Kidney (tissue), 14 donors: ENCODE results near the gene CCDC8. TPM values are rescaled to one million over a fixed set of nuclear protein-coding genes. Genes with fewer than 3 reads are reported as not detected.

Source experiments
- DNase-seq, 5 donors: peaks; one replicate each; pipeline ENCODE4 v3.0.0-alpha.2; 2013 to 2020
- FAIRE-seq: peaks from 2 replicates; lab custom pipeline; 2012; peaks lifted over from hg19 to GRCh38; lab: Jason Lieb, UNC
- H3K27ac ChIP-seq, 2 donors: one replicate each; pipeline ENCODE4 v1.7.0; 2013; ENCODE audit warnings: low read depth in 2 of 2, low read length in 2 of 2, inconsistent platforms in 1 of 2
- H3K27me3 ChIP-seq: one replicate; pipeline ENCODE4 v1.7.1; 2013; ENCODE audit warnings: low read length, inconsistent platforms; ENCODE audit not compliant: control insufficient read depth, insufficient read depth
- H3K36me3 ChIP-seq, 3 donors: one replicate each; pipeline versions ENCODE4 v1.7.0 to v1.7.1; 2013; ENCODE audit warnings: low read length in 3 of 3, control low read depth in 1 of 3, inconsistent platforms in 1 of 3; ENCODE audit not compliant: insufficient read depth in 3 of 3, control insufficient read depth in 2 of 3
- H3K4me1 ChIP-seq, 3 donors: one replicate each; pipeline versions ENCODE4 v1.7.0 to v1.7.1; 2013; ENCODE audit warnings: low read length in 3 of 3, inconsistent platforms in 1 of 3, low read depth in 1 of 3; ENCODE audit not compliant: control insufficient read depth in 2 of 3, insufficient read depth in 2 of 3
- H3K4me3 ChIP-seq, 3 donors: one replicate each; pipeline versions ENCODE4 v1.7.0 to v1.8.1; 2013; ENCODE audit warnings: low read length in 3 of 3, control low read depth in 1 of 3, inconsistent platforms in 1 of 3
- H3K9ac ChIP-seq, 3 donors: one replicate each; pipeline versions ENCODE4 v1.7.0 to v1.7.1; 2013; ENCODE audit warnings: low read length in 3 of 3, control low read depth in 1 of 3, inconsistent platforms in 1 of 3
- H3K9me3 ChIP-seq, 3 donors: one replicate each; pipeline versions ENCODE4 v1.7.0 to v1.7.1; 2013; ENCODE audit warnings: low read length in 3 of 3, control low read depth in 1 of 3, inconsistent platforms in 1 of 3; ENCODE audit not compliant: control insufficient read depth in 2 of 3, insufficient read depth in 1 of 3
- intact Hi-C: fragments of 100-400 bp; cut with DNase I; formaldehyde crosslinking; loops from one replicate; pipeline ENCODE4 v1.11.1; 2022
- polyA plus RNA-seq: library from polyadenylated mRNA; stranded (reverse); fragments of 350-450 nt; fragmentation: Illumina TruSeq; extraction: RNeasy Lipid Tissue Mini Kit (QIAGEN cat#74804); gene quantifications from one replicate; pipeline ENCODE4 v1.2.3, GENCODE V29; 2014; ENCODE audit warnings: low read depth, low replicate concordance; ENCODE audit not compliant: insufficient read depth
- total RNA-seq: library from RNA; stranded (reverse); fragmentation: NEBNext Ultra II Directional; extraction: Animal tissue kit (Norgen Biotek cat#: 25700); gene quantifications from one replicate; pipeline ENCODE4 v1.2.1, GENCODE V29; 2021
- TF ChIP-seq, protein P1 (sequence below): IDR thresholded peaks from 3 replicates; pipeline ENCODE4 v1.5.1; 2012; ENCODE audit warnings: mild to moderate bottlenecking, moderate library complexity, borderline replicate concordance; ENCODE audit not compliant: insufficient read depth; ENCODE audit errors: extremely low read depth
- donor health status: control.
- donor health status: control.
- donor health status: control.
- donor health status: control.
- donor health status: control.
- donor health status: DM: yes; HTN: yes; CAD: no.
- donor health status: Normal renal cell carcinoma (clear cell type).

CCDC8 gene
- total and polyA plus RNA-seq, 2 donors from 2014 or later: 18.9 to 21.0 TPM

DNA sequence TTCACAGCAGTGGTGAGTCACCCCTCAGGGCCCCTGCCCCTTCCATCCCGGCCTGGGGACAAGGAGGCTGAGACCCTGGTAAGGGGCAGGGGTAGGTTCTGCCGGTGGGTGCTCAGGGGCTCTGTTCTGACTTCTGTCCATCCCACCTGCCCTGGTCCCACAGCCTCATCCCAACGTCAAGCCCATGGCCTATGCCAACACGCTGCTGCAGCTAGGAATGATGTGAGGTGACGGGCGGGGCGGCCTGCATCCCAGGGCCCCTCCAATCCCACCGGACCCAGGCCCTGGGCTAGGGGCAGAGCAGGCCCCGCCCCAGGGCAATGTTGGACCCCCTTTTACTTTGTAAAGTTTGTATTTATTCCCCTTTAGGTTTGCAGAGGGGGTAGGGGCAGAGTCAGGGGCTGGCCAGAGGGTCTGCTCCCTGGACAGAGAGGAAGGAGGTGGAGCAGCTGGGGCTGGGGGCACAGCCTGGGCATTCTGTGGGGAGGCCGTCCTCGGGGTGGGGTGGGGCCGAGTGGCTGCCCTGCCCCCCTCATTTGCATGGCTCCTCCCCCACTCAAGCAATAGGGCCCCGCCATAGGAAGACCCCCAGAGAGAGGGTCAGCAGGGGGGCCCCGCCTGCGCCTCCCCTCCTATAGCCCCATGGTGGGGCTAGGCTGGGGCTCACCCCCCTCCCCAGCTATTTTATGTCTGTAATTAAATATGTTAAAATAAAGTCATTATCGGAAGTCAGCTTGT, 23.1 kb downstream of the CCDC8 start:
- FAIRE-seq (no peak), DNase-seq (peak in 2 of 5 donors; percentile 58)
- Histone ChIP-seq H3K9me3 (no peaks in the 10 kb centered on the region), H3K36me3 (peaks cover 8 to 40% (median 12%) of the 10 kb centered on the region in 3 donors), H3K4me3 (no peak overlapping the region), H3K4me1 (no peaks in the 10 kb centered on the region), H3K27ac (no peak overlapping the region), H3K27me3 (no peaks in the 10 kb centered on the region), H3K9ac (no peak overlapping the region)
- TF ChIP-seq, protein P1, sequence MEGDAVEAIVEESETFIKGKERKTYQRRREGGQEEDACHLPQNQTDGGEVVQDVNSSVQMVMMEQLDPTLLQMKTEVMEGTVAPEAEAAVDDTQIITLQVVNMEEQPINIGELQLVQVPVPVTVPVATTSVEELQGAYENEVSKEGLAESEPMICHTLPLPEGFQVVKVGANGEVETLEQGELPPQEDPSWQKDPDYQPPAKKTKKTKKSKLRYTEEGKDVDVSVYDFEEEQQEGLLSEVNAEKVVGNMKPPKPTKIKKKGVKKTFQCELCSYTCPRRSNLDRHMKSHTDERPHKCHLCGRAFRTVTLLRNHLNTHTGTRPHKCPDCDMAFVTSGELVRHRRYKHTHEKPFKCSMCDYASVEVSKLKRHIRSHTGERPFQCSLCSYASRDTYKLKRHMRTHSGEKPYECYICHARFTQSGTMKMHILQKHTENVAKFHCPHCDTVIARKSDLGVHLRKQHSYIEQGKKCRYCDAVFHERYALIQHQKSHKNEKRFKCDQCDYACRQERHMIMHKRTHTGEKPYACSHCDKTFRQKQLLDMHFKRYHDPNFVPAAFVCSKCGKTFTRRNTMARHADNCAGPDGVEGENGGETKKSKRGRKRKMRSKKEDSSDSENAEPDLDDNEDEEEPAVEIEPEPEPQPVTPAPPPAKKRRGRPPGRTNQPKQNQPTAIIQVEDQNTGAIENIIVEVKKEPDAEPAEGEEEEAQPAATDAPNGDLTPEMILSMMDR: no peak
- intact Hi-C loops: no loop called here

DNA sequence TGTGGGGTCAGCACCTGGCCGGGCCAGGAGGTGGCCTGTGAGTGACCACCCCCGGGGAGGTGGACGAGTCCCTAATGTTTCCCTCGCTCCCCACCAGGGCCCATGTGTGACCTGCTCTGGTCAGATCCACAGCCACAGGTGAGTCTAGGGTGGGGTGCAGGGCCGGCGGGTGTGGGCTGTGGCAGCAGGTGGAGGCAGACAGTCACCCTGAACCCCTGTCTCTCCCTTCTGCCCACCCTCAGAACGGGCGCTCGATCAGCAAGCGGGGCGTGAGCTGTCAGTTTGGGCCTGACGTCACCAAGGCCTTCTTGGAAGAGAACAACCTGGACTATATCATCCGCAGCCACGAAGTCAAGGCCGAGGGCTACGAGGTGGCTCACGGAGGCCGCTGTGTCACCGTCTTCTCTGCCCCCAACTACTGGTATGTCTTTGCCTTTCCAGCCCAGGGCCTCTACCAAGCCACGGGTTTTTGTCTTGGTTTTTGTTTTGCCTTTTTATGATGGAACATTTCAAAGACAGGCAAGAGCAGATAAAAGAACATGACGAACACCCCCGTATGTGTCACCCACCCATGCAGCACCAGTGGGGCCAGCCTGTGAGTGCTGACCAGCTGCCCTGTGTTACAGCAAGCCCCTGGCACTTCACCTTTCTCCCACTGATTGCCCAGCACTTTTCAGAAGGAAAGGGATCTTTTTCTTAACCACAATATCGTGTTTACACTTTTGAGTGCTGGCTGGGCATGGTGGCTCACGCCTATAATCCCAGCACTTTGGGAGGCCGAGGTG, 24.9 kb downstream of the CCDC8 start:
- Histone ChIP-seq H3K4me3 (no peak overlapping the region), H3K27me3 (no peaks in the 10 kb centered on the region), H3K4me1 (no peaks in the 10 kb centered on the region), H3K9me3 (no peaks in the 10 kb centered on the region), H3K27ac (no peak overlapping the region), H3K9ac (no peak overlapping the region), H3K36me3 (peaks cover 8 to 48% (median 17%) of the 10 kb centered on the region in 3 donors)
- intact Hi-C loops: no loop called here
- DNase-seq (peak in 2 of 5 donors; percentile 37 to 77), FAIRE-seq (no peak)
- TF ChIP-seq, protein P1: no peak

DNA sequence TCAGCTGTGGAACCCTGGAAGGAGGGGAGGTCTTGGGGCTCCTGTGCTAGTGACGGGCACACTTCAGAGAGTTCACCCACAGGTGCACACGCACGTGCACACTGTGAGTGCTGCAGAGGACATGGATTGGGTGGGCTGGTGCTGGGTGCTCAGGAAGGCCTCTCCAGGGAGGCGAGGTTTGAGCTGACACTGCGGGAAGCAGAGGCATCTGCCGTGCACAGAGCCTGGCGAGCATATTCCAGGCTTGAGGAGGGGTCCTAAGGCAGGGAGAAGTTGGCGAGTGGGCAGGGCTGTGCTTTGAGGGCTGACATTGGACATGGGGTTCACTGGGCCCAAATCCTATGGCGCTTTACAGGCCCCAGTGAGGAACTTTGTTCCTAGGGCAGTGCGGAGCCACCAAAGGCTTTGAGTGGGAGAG, 25.6 kb downstream of the CCDC8 start:
- FAIRE-seq (no peak), DNase-seq (peak in 1 of 5 donors; percentile 37)
- Histone ChIP-seq H3K27me3 (no peaks in the 10 kb centered on the region), H3K4me1 (no peaks in the 10 kb centered on the region), H3K9me3 (no peaks in the 10 kb centered on the region), H3K4me3 (no peak overlapping the region), H3K9ac (no peak overlapping the region), H3K36me3 (peaks cover 8 to 48% (median 17%) of the 10 kb centered on the region in 3 donors), H3K27ac (no peak overlapping the region)
- TF ChIP-seq, protein P1: no peak
- intact Hi-C loops: no loop called here
